ENCODE data around the gene DIPK1B. TPM values are rescaled to one million over a fixed set of nuclear protein-coding genes. Genes with fewer than 3 reads are reported as not detected.
"Not testable (repeated sequence)": the region's sequence is repeated elsewhere in the genome, so short reads cannot be mapped to it uniquely, and the experiment has no call there.

Gene DIPK1B
- polyA plus RNA-seq, 1 donor from 2014 or later = 65.1 TPM

DNA sequence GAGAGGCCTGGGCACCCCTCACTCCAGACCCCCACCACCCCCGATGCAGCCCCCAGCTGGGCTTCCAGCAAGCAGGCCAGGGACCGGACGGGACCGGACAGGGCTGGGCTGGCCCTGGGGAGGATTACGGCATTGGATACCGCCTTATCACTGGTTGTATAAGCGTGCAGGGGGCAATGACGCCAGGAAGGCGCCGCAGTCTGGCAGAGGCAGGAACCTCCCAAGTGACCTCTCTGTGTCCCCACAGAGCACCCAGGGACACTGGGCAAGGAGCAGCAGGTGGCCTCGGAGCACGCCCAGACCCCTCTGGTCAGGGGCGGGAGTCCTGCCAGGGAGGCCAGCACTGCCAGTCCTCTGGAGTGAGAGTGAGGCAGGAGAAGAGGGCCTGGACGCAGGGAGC lies 52.7 kb downstream of the DIPK1B start:
- Histone ChIP-seq H3K4me2 (ENCODE audit: low read length) (no peak overlapping the region), H3K27me3 (ENCODE audit: insufficient read depth, low read depth, low read length) (no peaks in the 10 kb centered on the region), H3K27ac (ENCODE audit: low read length) (no peak overlapping the region), H3K4me3 (ENCODE audit: low read length) (no peak overlapping the region), H4K20me1 (ENCODE audit: insufficient read depth) (no peaks in the 10 kb centered on the region), H2AFZ (ENCODE audit: low read depth, low read length) (no peak overlapping the region), H3K36me3 (ENCODE audit: insufficient read depth, low read length) (no peaks in the 10 kb centered on the region), H3K9me3 (ENCODE audit: low read length) (no peaks in the 10 kb centered on the region), H3K9ac (ENCODE audit: low read length) (no peak overlapping the region), H3K79me2 (replicated peaks; ENCODE audit: insufficient read depth, low read length) (no peaks in the 10 kb centered on the region), H3K9me2 (ENCODE audit: insufficient read depth, low read length) (no peaks in the 10 kb centered on the region), H3F3A (ENCODE audit: insufficient read depth, low read length, poor library complexity, severe bottlenecking) (no peaks in the 10 kb centered on the region)
- TF ChIP-seq TAF1 (IDR thresholded peaks at IDR 0.05; ENCODE audit: low read depth) (no peak), POLR2AphosphoS5 (IDR thresholded peaks at IDR 0.05) (no peak), RAD21 (conservative IDR thresholded peaks at IDR 0.05) (no peak), MXI1 (conservative IDR thresholded peaks at IDR 0.05; ENCODE audit: poor library complexity, severe bottlenecking) (no peak), EP300 (conservative IDR thresholded peaks at IDR 0.05; ENCODE audit: poor library complexity, severe bottlenecking) (no peak), EZH2 (IDR thresholded peaks at IDR 0.05; ENCODE audit: borderline replicate concordance, insufficient read depth, low read length, poor library complexity, severe bottlenecking) (no peak), SMC3 (conservative IDR thresholded peaks at IDR 0.05; ENCODE audit: poor library complexity) (no peak)
- TF ChIP-seq, protein P1, sequence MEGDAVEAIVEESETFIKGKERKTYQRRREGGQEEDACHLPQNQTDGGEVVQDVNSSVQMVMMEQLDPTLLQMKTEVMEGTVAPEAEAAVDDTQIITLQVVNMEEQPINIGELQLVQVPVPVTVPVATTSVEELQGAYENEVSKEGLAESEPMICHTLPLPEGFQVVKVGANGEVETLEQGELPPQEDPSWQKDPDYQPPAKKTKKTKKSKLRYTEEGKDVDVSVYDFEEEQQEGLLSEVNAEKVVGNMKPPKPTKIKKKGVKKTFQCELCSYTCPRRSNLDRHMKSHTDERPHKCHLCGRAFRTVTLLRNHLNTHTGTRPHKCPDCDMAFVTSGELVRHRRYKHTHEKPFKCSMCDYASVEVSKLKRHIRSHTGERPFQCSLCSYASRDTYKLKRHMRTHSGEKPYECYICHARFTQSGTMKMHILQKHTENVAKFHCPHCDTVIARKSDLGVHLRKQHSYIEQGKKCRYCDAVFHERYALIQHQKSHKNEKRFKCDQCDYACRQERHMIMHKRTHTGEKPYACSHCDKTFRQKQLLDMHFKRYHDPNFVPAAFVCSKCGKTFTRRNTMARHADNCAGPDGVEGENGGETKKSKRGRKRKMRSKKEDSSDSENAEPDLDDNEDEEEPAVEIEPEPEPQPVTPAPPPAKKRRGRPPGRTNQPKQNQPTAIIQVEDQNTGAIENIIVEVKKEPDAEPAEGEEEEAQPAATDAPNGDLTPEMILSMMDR (IDR thresholded peaks at IDR 0.05; ENCODE audit: poor library complexity, severe bottlenecking) = no peak
- TF ChIP-seq, protein P2, sequence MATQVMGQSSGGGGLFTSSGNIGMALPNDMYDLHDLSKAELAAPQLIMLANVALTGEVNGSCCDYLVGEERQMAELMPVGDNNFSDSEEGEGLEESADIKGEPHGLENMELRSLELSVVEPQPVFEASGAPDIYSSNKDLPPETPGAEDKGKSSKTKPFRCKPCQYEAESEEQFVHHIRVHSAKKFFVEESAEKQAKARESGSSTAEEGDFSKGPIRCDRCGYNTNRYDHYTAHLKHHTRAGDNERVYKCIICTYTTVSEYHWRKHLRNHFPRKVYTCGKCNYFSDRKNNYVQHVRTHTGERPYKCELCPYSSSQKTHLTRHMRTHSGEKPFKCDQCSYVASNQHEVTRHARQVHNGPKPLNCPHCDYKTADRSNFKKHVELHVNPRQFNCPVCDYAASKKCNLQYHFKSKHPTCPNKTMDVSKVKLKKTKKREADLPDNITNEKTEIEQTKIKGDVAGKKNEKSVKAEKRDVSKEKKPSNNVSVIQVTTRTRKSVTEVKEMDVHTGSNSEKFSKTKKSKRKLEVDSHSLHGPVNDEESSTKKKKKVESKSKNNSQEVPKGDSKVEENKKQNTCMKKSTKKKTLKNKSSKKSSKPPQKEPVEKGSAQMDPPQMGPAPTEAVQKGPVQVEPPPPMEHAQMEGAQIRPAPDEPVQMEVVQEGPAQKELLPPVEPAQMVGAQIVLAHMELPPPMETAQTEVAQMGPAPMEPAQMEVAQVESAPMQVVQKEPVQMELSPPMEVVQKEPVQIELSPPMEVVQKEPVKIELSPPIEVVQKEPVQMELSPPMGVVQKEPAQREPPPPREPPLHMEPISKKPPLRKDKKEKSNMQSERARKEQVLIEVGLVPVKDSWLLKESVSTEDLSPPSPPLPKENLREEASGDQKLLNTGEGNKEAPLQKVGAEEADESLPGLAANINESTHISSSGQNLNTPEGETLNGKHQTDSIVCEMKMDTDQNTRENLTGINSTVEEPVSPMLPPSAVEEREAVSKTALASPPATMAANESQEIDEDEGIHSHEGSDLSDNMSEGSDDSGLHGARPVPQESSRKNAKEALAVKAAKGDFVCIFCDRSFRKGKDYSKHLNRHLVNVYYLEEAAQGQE (IDR thresholded peaks at IDR 0.05; ENCODE audit: borderline replicate concordance) = no peak

DNA sequence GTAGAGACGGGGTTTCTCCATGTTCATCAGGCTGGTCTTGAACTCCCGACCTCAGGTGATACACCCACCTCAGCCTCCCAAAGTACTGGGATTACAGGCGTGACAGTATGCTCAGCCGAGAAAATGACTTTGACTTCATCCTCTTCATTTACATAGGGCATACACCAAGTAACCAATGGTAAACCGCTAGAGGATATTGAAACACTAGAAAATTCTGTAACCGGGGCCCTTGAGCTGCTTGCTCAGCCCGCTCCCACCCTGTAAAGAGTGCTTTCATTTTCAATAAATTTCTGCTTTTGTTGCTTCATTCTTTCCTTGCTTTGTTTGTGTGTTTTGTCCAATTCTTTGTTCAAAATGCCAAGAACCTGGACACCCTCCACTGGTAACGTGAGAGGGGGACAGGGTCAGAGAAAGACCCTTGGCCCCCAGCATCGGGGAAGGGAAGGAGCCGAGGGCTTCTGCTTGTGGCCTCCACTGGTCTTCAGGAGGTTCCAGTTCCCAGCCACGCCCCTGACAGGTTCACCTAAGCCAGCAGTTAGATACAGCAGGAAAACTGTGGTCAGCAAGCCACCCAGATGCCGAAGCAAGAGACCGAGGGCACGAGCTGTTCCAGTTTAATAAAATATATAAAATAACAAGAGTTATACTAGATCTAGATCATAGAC lies 53.5 kb downstream of the DIPK1B start:
- H3K36me3 ChIP-seq (ENCODE audit: insufficient read depth, low read length); H2AFZ ChIP-seq (ENCODE audit: low read depth, low read length); H3F3A ChIP-seq (ENCODE audit: insufficient read depth, low read length, poor library complexity, severe bottlenecking); H4K20me1 ChIP-seq (ENCODE audit: insufficient read depth); H3K27ac ChIP-seq (ENCODE audit: low read length); H3K4me2 ChIP-seq (ENCODE audit: low read length); H3K9me2 ChIP-seq (ENCODE audit: insufficient read depth, low read length); H3K9ac ChIP-seq (ENCODE audit: low read length); H3K79me2 ChIP-seq (replicated peaks; ENCODE audit: insufficient read depth, low read length); H3K9me3 ChIP-seq (ENCODE audit: low read length); H3K27me3 ChIP-seq (ENCODE audit: insufficient read depth, low read depth, low read length); H3K4me3 ChIP-seq (ENCODE audit: low read length): not testable (repeated sequence)

All from neural cell (in vitro differentiated cells).